Measurements from ENCODE around the gene TACC3.

TACC3 gene

DNA sequence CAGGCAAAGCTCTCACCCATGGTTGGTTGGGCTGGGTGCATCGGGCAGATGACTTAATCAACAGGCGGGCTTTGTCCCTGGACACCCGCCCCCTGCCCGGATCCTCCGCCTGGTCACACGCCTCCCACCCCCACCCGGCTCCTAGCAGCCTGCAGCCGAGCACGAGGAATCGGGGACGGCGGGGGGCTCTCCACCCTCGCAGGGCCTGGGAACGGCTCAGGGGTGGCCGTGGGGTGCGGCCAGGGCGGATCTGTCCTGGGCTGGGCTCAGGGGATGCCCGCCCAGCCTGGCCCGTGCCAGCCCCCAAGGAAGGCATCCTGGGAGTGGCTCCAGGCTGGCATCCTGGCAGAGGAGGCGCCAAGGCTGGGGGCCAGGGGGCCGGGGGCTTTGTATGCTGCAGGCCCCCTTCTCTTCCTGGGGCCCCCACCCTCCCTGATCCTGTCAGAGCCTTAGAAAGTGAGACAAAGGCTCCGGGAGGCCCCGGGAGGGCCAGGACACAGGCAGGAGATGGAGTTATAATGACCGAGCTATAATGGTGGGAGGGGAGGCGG is 39.3 kb downstream of the TACC3 start:
- no peak for DNase-seq (ENCODE audit: extremely low read depth, low read depth)
- TF ChIP-seq, protein P1, sequence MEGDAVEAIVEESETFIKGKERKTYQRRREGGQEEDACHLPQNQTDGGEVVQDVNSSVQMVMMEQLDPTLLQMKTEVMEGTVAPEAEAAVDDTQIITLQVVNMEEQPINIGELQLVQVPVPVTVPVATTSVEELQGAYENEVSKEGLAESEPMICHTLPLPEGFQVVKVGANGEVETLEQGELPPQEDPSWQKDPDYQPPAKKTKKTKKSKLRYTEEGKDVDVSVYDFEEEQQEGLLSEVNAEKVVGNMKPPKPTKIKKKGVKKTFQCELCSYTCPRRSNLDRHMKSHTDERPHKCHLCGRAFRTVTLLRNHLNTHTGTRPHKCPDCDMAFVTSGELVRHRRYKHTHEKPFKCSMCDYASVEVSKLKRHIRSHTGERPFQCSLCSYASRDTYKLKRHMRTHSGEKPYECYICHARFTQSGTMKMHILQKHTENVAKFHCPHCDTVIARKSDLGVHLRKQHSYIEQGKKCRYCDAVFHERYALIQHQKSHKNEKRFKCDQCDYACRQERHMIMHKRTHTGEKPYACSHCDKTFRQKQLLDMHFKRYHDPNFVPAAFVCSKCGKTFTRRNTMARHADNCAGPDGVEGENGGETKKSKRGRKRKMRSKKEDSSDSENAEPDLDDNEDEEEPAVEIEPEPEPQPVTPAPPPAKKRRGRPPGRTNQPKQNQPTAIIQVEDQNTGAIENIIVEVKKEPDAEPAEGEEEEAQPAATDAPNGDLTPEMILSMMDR (IDR thresholded peaks at IDR 0.05; ENCODE audit: low read depth, low read length, missing control alignments): no peak
- H3K4me3 ChIP-seq (replicated peaks; ENCODE audit: low read depth, low read length): no peak overlapping the region

DNA sequence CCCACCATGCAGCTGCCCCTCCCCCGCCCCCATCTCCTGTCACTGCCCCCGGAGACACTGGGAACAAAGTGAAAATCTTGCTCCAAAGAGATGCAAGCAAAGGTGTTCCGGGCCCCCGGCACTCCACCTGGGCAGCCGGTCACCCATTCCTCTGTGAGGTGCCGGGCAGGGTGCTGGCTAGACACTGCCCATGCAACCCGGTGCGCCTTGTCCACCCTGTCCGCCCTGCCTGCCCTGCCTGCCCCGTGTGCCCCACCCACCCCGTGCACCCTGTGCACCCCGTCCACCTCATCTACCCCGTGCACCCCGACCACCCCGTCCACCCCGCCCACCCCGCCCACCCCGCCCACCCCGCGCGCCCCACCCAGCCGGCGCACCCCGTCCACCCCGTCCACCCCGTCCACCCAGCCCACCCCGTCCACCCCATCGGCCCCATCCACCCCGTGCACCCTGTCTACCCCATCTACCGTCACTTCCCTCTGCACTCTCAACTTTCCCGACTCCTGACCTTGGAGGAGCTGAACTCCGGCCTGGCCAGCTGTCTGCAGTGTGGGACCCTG is 39.9 kb downstream of the TACC3 start:
- no peak overlapping the region for H3K4me3 ChIP-seq (replicated peaks; ENCODE audit: low read depth, low read length)
- TF ChIP-seq, protein P1 (IDR thresholded peaks at IDR 0.05; ENCODE audit: low read depth, low read length, missing control alignments): no peak
- DNase-seq (ENCODE audit: extremely low read depth, low read depth): no peak

DNA sequence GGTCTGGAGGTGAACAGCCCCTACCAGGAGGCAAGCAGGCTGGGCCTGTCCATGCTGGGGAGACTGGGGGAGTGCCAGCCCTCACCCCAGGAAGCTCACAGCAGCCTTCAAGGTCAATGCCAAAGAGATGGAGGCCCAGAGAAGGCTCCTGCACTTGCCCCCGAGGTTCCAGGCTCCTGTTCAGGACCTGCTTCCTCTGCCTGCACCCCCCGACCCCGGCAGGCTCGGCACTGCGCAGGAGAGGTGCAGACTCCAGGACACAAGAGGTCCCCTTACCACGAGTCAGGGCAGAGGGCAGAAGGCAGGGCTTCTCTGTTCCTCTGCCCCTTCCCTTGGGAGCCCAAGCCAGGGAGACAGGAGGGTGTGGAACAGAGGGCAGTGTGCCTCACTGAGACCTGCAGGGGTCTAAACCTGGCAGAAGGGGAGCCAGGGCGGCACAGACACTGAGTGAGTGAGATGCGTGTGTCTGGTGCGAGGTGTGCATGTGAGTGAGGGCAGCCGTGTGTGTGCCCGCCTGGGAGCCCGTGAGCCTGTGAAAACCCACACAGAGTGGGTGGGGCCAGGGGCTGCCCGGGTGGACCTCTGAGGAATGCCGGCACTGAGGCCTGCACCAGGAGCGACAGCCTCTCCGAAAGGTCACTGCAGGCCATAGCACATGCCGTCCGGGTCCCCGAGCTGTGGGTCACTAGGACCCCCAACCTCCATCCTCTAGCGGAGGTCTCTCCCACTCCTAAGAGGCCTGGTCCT is 41.1 kb downstream of the TACC3 start:
- DNase-seq (ENCODE audit: extremely low read depth, low read depth): no peak
- TF ChIP-seq, protein P1 (IDR thresholded peaks at IDR 0.05; ENCODE audit: low read depth, low read length, missing control alignments): no peak
- no peak overlapping the region for H3K4me3 ChIP-seq (replicated peaks; ENCODE audit: low read depth, low read length)

DNA sequence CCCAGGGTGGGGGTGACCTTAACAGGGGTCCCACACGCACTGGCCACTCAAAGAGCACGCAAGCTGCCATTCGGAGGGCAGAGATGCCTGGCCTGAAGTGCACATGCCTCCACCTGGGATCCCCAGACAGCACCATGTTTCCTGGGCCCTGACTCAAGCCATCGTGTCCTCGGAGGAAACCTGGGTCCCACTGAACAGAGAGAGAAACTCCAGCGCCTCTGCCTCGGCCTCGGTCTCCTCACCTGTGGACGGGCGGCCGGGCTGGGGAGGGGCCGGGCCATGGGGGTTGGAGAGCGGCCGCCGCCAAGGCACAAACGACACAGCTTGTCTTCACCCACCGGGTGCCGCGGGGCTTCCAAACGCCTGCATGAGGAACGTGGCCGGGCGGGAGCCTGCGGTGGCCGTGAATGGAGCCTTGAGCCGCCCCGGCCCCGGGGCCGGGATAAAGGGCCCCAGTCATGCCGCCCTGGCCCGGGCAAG is 41.8 kb downstream of the TACC3 start:
- H3K4me3 ChIP-seq (replicated peaks; ENCODE audit: low read depth, low read length): no peak overlapping the region
- no peak for DNase-seq (ENCODE audit: extremely low read depth, low read depth)
- TF ChIP-seq, protein P1 (IDR thresholded peaks at IDR 0.05; ENCODE audit: low read depth, low read length, missing control alignments): no peak

DNA sequence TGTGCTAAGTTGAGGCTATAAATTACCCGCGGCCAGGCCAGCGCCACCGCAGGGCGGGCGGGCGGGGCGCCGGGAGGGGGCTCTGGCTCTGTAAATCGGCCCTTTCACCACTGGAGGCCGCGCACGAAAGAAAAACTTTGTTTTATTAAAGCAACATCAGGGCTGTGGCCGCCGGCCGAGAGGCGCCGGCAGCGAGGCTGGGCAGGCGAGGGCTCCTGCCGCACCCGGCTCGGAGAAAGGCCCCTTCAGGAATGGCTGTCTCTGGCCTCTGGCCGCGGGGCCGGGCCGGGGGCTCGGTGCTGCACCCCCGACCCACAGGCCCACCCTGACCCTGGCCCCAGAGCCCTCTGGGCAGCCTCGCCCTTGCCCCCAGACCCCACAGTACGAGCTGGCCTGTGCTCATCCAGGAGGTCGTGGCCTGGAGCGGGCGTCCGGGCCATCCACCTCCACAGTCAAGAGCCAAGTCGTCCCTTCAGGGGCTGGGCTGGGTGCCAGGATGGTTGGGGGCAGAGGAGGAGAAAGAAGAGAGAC is 42.3 kb downstream of the TACC3 start:
- no peak overlapping the region for H3K4me3 ChIP-seq (replicated peaks; ENCODE audit: low read depth, low read length)
- no peak for DNase-seq (ENCODE audit: extremely low read depth, low read depth)
- TF ChIP-seq, protein P1 (IDR thresholded peaks at IDR 0.05; ENCODE audit: low read depth, low read length, missing control alignments): no peak

DNA sequence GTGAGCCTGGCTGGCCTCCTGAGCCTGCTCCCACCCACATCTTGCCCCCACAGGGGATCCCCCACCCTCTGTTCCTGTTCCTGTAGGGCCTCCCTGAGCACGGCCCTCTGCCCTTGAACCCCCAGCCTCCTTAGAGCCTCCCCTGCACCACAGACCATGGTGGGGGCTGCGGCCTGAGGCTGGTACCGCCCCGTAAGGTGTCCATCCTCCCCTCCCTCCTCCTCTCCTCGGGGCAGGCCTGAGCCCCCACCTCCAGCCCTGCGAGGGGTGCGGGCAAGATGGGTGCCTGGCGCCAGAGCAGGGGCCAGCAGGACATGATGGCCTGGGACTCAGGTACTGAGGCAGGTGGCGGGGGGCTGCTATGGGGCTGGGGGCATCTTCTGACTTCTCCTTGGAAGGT is 43.3 kb downstream of the TACC3 start:
- DNase-seq (ENCODE audit: extremely low read depth, low read depth): no peak
- TF ChIP-seq, protein P1 (IDR thresholded peaks at IDR 0.05; ENCODE audit: low read depth, low read length, missing control alignments): no peak
- H3K4me3 ChIP-seq (replicated peaks; ENCODE audit: low read depth, low read length): no peak overlapping the region

Data from HFF-Myc (cell line).